ENCODE measurements around the gene TMEM14B.
"Not testable (repeated sequence)": the region's sequence is repeated elsewhere in the genome, so short reads cannot be mapped to it uniquely, and the experiment has no call there.

DNA sequence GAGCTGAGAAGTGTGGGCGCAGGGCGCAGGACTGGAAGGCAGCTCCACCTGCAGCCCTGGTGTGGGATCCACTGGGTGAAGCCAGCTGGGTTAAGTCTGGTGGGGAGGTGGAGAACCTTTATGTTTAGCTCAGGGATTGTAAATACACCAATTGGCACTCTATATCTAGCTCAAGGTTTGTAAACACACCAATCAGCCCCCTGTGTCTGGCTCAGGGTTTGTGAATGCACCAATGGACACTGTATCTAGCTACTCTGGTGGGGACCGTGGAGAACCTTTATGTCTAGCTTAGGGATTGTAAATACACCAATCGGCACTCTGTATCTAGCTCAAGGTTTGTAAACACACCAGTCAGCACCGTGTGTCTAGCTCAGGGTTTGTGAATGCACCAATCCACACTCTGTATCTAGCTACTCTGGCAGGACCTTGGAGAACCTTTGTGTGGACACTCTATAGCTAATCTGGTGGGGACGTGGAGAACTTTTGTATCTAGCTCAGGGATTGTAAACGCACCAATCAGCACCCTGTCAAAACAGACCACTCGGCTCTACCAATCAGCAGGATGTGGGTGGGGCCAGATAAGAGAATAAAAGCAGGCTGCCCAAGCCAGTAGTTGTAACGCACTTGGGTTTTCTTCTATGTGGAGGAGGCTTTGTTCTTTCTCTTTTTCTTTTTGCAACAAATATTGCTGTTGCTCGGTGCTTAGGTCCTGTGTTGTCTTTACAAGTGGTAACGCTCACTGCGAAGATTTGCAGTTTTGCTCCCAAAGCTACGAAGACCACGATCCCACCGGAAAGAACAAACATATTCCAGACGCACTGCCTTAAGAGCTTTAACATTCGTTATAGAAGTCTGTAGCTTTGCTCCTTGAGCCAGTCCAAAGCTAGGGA is 26.4 kb upstream of the TMEM14B start:
- TF ChIP-seq, protein P1, sequence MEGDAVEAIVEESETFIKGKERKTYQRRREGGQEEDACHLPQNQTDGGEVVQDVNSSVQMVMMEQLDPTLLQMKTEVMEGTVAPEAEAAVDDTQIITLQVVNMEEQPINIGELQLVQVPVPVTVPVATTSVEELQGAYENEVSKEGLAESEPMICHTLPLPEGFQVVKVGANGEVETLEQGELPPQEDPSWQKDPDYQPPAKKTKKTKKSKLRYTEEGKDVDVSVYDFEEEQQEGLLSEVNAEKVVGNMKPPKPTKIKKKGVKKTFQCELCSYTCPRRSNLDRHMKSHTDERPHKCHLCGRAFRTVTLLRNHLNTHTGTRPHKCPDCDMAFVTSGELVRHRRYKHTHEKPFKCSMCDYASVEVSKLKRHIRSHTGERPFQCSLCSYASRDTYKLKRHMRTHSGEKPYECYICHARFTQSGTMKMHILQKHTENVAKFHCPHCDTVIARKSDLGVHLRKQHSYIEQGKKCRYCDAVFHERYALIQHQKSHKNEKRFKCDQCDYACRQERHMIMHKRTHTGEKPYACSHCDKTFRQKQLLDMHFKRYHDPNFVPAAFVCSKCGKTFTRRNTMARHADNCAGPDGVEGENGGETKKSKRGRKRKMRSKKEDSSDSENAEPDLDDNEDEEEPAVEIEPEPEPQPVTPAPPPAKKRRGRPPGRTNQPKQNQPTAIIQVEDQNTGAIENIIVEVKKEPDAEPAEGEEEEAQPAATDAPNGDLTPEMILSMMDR (IDR thresholded peaks at IDR 0.05; ENCODE audit: low read length), result not testable (repeated sequence)
- TF ChIP-seq EZH2 (IDR thresholded peaks at IDR 0.05; ENCODE audit: borderline replicate concordance, low read length), result not testable (repeated sequence)
